ENCODE data around the gene GTF2H3. TPM values are rescaled to one million over a fixed set of nuclear protein-coding genes. Genes with fewer than 3 reads are reported as not detected.

GTF2H3 gene
- total RNA-seq, 5 donors from 2014 or later (not counting 1 experiment from before 2014, with no cell fraction given): 23.7 to 27.2 (median 24.9) TPM

DNA sequence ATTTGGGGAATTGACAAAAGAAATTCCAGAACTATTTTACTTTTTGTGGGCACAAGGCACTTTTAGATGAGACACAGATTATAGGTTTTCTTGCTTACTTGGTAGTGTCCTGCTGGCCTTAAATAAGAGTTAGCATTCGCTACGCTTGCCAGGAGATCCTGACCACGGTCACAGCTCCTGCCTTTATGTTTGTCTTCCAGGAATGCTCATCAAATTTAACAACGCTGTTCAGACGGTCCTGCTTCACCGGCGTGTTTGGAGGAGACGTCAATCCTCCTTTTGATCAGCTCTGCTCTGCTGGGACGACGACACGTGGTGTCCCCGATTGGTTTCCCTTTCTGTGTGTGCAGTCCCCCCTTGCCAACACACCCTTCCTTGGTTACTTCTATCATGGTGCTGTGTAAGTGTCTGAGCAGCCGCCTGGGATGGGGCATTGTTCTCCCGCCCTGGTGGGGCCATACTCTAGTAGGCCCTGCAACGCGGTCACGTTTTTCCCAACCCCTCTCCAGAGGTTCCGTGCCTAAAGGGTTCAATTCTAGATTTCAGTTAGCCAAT is 53.1 kb downstream of the GTF2H3 start:
- Histone ChIP-seq H3K27me3 (replicated peaks in 1 of 2; ENCODE audit: control insufficient read depth in 2 of 2, extremely low read depth in 1 of 2, insufficient read depth in 2 of 2, low read length in 1 of 2) (no peaks in the 10 kb centered on the region), H3K4me3 (ENCODE audit: control insufficient read depth in 1 of 2, extremely low read depth in 1 of 2, low read length in 1 of 2) (no peak overlapping the region), H3K4me1 (ENCODE audit: control insufficient read depth in 1 of 2, extremely low read depth in 1 of 2, insufficient read depth in 2 of 2, low read length in 2 of 2) (no peaks in the 10 kb centered on the region), H3K9me3 (no peaks in the 10 kb centered on the region), H3K27ac (ENCODE audit: low read length) (no peak overlapping the region), H3K36me3 (ENCODE audit: control insufficient read depth in 2 of 2, extremely low read depth in 1 of 2, insufficient read depth in 1 of 2, low read length in 1 of 2) (no peaks in the 10 kb centered on the region)
- Mint-ChIP-seq H3K27me3 (no peaks in the 10 kb centered on the region), H3K9me3 (no peaks in the 10 kb centered on the region), H3K4me1 (no peaks in the 10 kb centered on the region), H3K27ac (no peak overlapping the region), H3K36me3 (peaks cover 21% of the 10 kb centered on the region), H3K4me3 (no peak overlapping the region)
- DNase-seq (no peak), ATAC-seq (replicated peaks in 1 of 4) (no peak)
- ChIA-PET CTCF (no interaction called here), POLR2A (no interaction called here)
- 100% methylated on average over 7 of the region's 18 CpGs for WGBS (ENCODE audit: insufficient coverage)

DNA sequence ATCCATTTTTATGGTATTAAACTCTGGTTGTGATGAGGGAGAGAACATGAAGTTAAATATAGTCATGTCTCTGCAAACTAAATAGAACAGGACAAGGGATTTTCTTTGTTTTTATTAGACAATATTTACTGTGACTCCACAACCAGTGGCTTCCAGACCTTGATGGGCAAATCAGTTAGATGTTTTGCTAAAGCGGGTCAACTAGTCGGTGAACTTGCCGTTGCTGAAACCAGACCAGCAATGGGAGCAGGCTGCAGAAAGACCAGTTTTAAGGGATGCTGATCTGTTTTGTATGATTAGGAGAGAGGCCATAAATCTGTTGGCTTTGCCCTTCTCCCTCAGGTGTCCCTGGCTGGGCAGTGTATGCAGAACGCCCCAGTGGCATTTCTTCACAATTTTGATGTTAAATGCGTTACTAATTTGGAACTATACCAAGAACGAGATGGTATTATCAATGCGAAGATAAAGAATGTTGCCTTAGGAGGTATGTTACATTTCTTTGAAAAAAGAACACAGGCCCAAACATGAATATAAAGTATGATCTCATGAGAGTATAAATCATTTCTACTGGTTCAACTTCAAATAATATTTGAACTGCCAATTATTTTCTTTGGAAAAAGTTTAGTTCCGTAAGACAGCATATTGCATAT is 56.7 kb downstream of the GTF2H3 start:
- WGBS (ENCODE audit: insufficient coverage): 94% methylated on average over 5 of the region's 8 CpGs
- peaks cover 0 to 5% of the 10 kb centered on the region in 2 donors for H3K36me3 ChIP-seq (ENCODE audit: control insufficient read depth in 2 of 2, extremely low read depth in 1 of 2, insufficient read depth in 1 of 2, low read length in 1 of 2)
- Mint-ChIP-seq H3K9me3 (no peaks in the 10 kb centered on the region), H3K27me3 (no peaks in the 10 kb centered on the region), H3K27ac (no peak overlapping the region), H3K36me3 (peaks cover 23% of the 10 kb centered on the region), H3K4me1 (no peaks in the 10 kb centered on the region), H3K4me3 (no peak overlapping the region)
- no peak for DNase-seq
- no peaks in the 10 kb centered on the region for H3K9me3 ChIP-seq
- H3K27me3 ChIP-seq (replicated peaks in 1 of 2; ENCODE audit: control insufficient read depth in 2 of 2, extremely low read depth in 1 of 2, insufficient read depth in 2 of 2, low read length in 1 of 2): no peaks in the 10 kb centered on the region
- H3K4me1 ChIP-seq (ENCODE audit: control insufficient read depth in 1 of 2, extremely low read depth in 1 of 2, insufficient read depth in 2 of 2, low read length in 2 of 2): no peaks in the 10 kb centered on the region
- H3K27ac ChIP-seq (ENCODE audit: low read length): no peak overlapping the region
- no peak for ATAC-seq (replicated peaks in 1 of 4)
- no peak overlapping the region for H3K4me3 ChIP-seq (ENCODE audit: control insufficient read depth in 1 of 2, extremely low read depth in 1 of 2, low read length in 1 of 2)
- POLR2A ChIA-PET: no interaction called here
- CTCF ChIA-PET: no interaction called here

DNA sequence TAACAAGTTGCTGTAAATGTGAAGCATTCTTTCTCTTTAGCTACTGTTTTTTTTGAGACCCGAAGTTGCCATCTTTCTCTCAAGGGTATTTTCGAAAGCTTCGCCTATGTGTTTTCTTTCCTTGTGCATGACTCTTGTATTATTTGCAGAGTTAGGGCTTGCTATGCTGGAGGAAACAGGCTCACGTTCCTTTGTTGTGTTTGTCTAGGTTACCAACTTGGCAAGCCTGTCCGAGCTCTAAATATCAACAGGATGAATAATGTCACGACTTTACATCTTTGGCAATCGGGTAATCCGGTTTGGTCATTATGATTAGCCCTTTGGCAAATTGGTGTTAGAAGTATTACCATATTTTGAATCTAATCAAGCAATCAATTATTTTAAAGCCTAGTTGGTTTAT is 62.6 kb downstream of the GTF2H3 start:
- Mint-ChIP-seq H3K27me3 (no peaks in the 10 kb centered on the region), H3K36me3 (peaks cover 37% of the 10 kb centered on the region), H3K9me3 (no peaks in the 10 kb centered on the region), H3K4me3 (no peak overlapping the region), H3K27ac (no peak overlapping the region), H3K4me1 (no peaks in the 10 kb centered on the region)
- ChIA-PET CTCF (interaction anchor here in 1 of 2 donors (0.5 kb wide), 1 partner anchor 878 kb away, joined by 3 read pairs; no protein-coding TSS in a partner anchor), POLR2A (no interaction called here)
- no peaks in the 10 kb centered on the region for H3K27me3 ChIP-seq (replicated peaks in 1 of 2; ENCODE audit: control insufficient read depth in 2 of 2, extremely low read depth in 1 of 2, insufficient read depth in 2 of 2, low read length in 1 of 2)
- no peak overlapping the region for H3K27ac ChIP-seq (ENCODE audit: low read length)
- DNase-seq (no peak), ATAC-seq (replicated peaks in 1 of 4) (no peak)
- WGBS (ENCODE audit: insufficient coverage): 100% methylated on average over 2 of the region's 8 CpGs
- H3K4me3 ChIP-seq (ENCODE audit: control insufficient read depth in 1 of 2, extremely low read depth in 1 of 2, low read length in 1 of 2): no peak overlapping the region
- no peaks in the 10 kb centered on the region for H3K9me3 ChIP-seq
- H3K4me1 ChIP-seq (ENCODE audit: control insufficient read depth in 1 of 2, extremely low read depth in 1 of 2, insufficient read depth in 2 of 2, low read length in 2 of 2): no peaks in the 10 kb centered on the region
- peaks cover 0 to 11% of the 10 kb centered on the region in 2 donors for H3K36me3 ChIP-seq (ENCODE audit: control insufficient read depth in 2 of 2, extremely low read depth in 1 of 2, insufficient read depth in 1 of 2, low read length in 1 of 2)

DNA sequence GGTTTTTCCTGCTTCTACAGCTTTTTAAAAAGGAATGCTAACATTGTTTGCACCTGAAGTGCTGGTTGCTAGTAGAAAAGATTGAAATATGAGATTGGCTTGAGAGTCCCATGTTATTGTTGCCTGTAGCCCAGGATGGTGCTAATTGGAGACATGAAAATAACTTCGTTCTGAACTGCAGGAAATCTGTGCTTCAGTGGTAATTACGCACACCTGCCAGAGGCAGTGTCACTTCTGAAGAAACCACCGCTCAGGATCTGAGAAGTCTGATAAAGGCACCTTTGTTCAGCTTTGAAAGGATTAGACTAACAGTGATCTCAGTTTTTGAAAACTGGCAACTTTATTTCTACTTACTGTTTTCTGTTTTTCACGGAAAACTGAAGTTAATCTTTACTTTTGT is 63.0 kb downstream of the GTF2H3 start:
- CTCF ChIA-PET: no interaction called here
- Mint-ChIP-seq H3K36me3 (peaks cover 36% of the 10 kb centered on the region), H3K9me3 (no peaks in the 10 kb centered on the region), H3K27me3 (no peaks in the 10 kb centered on the region), H3K27ac (no peak overlapping the region), H3K4me3 (no peak overlapping the region), H3K4me1 (no peaks in the 10 kb centered on the region)
- Histone ChIP-seq H3K4me3 (ENCODE audit: control insufficient read depth in 1 of 2, extremely low read depth in 1 of 2, low read length in 1 of 2) (no peak overlapping the region), H3K9me3 (no peaks in the 10 kb centered on the region), H3K27ac (ENCODE audit: low read length) (no peak overlapping the region), H3K4me1 (ENCODE audit: control insufficient read depth in 1 of 2, extremely low read depth in 1 of 2, insufficient read depth in 2 of 2, low read length in 2 of 2) (no peaks in the 10 kb centered on the region), H3K36me3 (ENCODE audit: control insufficient read depth in 2 of 2, extremely low read depth in 1 of 2, insufficient read depth in 1 of 2, low read length in 1 of 2) (peaks cover 0 to 11% of the 10 kb centered on the region in 2 donors), H3K27me3 (replicated peaks in 1 of 2; ENCODE audit: control insufficient read depth in 2 of 2, extremely low read depth in 1 of 2, insufficient read depth in 2 of 2, low read length in 1 of 2) (no peaks in the 10 kb centered on the region)
- POLR2A ChIA-PET: no interaction called here
- 76% methylated on average over 3 of the region's 4 CpGs for WGBS (ENCODE audit: insufficient coverage)
- DNase-seq: no peak
- peak in 1 of 4 experiments; percentile 55 for ATAC-seq (replicated peaks in 1 of 4)

DNA sequence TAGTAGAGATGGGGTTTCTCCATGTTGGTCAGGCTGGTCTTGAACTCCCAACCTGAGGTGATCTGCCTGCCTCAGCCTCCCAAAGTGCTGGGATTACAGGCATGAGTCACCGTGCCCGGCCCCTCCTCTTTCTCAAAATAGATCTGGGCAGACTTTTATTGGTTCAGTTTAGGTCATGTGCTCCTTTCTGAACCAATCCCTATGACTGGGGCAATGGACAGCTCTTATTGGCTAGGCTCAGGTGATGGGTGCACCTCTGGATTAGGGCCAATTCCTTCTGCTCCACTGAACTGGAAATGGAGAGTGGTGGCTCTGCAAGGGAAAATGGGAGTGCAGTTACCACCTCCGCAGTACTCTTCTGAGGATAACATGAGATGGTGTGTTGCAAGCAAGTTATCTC is 72.3 kb downstream of the GTF2H3 start:
- Histone ChIP-seq H3K4me3 (ENCODE audit: control insufficient read depth in 1 of 2, extremely low read depth in 1 of 2, low read length in 1 of 2) (no peak overlapping the region), H3K27me3 (replicated peaks in 1 of 2; ENCODE audit: control insufficient read depth in 2 of 2, extremely low read depth in 1 of 2, insufficient read depth in 2 of 2, low read length in 1 of 2) (no peaks in the 10 kb centered on the region), H3K9me3 (no peaks in the 10 kb centered on the region), H3K36me3 (ENCODE audit: control insufficient read depth in 2 of 2, extremely low read depth in 1 of 2, insufficient read depth in 1 of 2, low read length in 1 of 2) (peaks cover 0 to 3% of the 10 kb centered on the region in 2 donors), H3K27ac (ENCODE audit: low read length) (no peak overlapping the region), H3K4me1 (ENCODE audit: control insufficient read depth in 1 of 2, extremely low read depth in 1 of 2, insufficient read depth in 2 of 2, low read length in 2 of 2) (no peaks in the 10 kb centered on the region)
- 100% methylated on average over 1 of the region's 3 CpGs for WGBS (ENCODE audit: insufficient coverage)
- DNase-seq (no peak), ATAC-seq (replicated peaks in 1 of 4) (no peak)
- Mint-ChIP-seq H3K4me3 (no peak overlapping the region), H3K27ac (no peak overlapping the region), H3K4me1 (peaks cover 2 to 3% (median 2%) of the 10 kb centered on the region in 3 donors), H3K36me3 (peaks cover 28% of the 10 kb centered on the region), H3K27me3 (no peaks in the 10 kb centered on the region), H3K9me3 (no peaks in the 10 kb centered on the region)
- ChIA-PET POLR2A (no interaction called here), CTCF (no interaction called here)

DNA sequence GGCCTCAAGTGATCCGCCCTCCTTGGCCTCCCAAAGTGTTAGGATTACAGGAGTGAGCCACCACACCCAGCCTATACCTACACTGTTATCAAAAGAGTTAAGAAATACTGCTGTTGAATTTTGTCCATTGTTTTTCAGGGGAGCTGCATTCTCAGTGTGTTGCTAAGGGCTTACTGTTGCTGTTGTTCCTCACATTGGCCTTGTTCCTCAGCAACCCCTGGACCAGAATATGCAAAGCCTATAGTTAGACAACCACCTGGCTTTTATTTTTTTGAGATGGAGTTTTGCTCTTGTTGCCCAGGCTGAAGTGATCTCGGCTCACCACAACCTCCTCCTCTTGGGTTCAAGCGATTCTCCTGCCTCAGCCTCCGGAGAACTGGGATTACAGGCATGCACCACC is 73.8 kb downstream of the GTF2H3 start:
- Mint-ChIP-seq H3K4me1 (peaks cover 7 to 13% (median 8%) of the 10 kb centered on the region in 3 donors), H3K36me3 (peaks cover 20% of the 10 kb centered on the region), H3K27me3 (no peaks in the 10 kb centered on the region), H3K4me3 (no peak overlapping the region), H3K9me3 (no peaks in the 10 kb centered on the region), H3K27ac (no peak overlapping the region)
- Histone ChIP-seq H3K27ac (ENCODE audit: low read length) (no peak overlapping the region), H3K36me3 (ENCODE audit: control insufficient read depth in 2 of 2, extremely low read depth in 1 of 2, insufficient read depth in 1 of 2, low read length in 1 of 2) (peaks cover 0 to 3% of the 10 kb centered on the region in 2 donors), H3K27me3 (replicated peaks in 1 of 2; ENCODE audit: control insufficient read depth in 2 of 2, extremely low read depth in 1 of 2, insufficient read depth in 2 of 2, low read length in 1 of 2) (no peaks in the 10 kb centered on the region), H3K4me3 (ENCODE audit: control insufficient read depth in 1 of 2, extremely low read depth in 1 of 2, low read length in 1 of 2) (no peak overlapping the region), H3K9me3 (no peaks in the 10 kb centered on the region), H3K4me1 (ENCODE audit: control insufficient read depth in 1 of 2, extremely low read depth in 1 of 2, insufficient read depth in 2 of 2, low read length in 2 of 2) (peaks cover 0 to 8% of the 10 kb centered on the region in 2 experiments)
- DNase-seq (no peak), ATAC-seq (replicated peaks in 1 of 4) (no peak)
- POLR2A ChIA-PET: no interaction called here
- CTCF ChIA-PET: no interaction called here
- 100% methylated on average over 1 of the region's 4 CpGs for WGBS (ENCODE audit: insufficient coverage)
